ENCODE measurements around the gene PHOX2A.
A peak's percentile ranks its signal among the peaks of the same experiment; 100 is the strongest.
"Not testable (repeated sequence)": the region's sequence is repeated elsewhere in the genome, so short reads cannot be mapped to it uniquely, and the experiment has no call there.

PHOX2A gene

GRCh38 chr11:72244060-72244360 is at the start of gene PHOX2A:
Gene PHOX2A (minus strand): TSS chr11:72244176. CDS start chr11:72244004, 172 bp downstream.
- no peak for DNase-seq (ENCODE audit: low read depth)

- DNase-seq (ENCODE audit: low read depth) = no peak
Measured at GRCh38 chr11:72293391-72293790, 49.4 kb upstream of the PHOX2A start.

GRCh38 chr11:72292106-72292785 is 48.3 kb upstream of the PHOX2A start:
- DNase-seq (ENCODE audit: low read depth) = no peak

- DNase-seq (ENCODE audit: low read depth) = peak; percentile 58
Measured at GRCh38 chr11:72290741-72291140, 46.8 kb upstream of the PHOX2A start.

- DNase-seq (ENCODE audit: low read depth) = no peak
Measured at GRCh38 chr11:72287293-72287692, 43.3 kb upstream of the PHOX2A start.

- no peak for DNase-seq (ENCODE audit: low read depth)
Measured at GRCh38 chr11:72283947-72284346, 40.0 kb upstream of the PHOX2A start.

- DNase-seq (ENCODE audit: low read depth) = no peak
Measured at GRCh38 chr11:72280726-72281315, 36.8 kb upstream of the PHOX2A start.

GRCh38 chr11:72280037-72280436 is 36.1 kb upstream of the PHOX2A start:
- DNase-seq (ENCODE audit: low read depth) = no peak

GRCh38 chr11:72278905-72279304 is 34.9 kb upstream of the PHOX2A start:
- DNase-seq (ENCODE audit: low read depth) = peak; percentile 85

- DNase-seq (ENCODE audit: low read depth) = no peak
Measured at GRCh38 chr11:72274435-72274834, 30.5 kb upstream of the PHOX2A start.

GRCh38 chr11:72271980-72272379 is 28.0 kb upstream of the PHOX2A start:
- peak; percentile 33 for DNase-seq (ENCODE audit: low read depth)

- no peak for DNase-seq (ENCODE audit: low read depth)
Measured at GRCh38 chr11:72267956-72268617, 24.1 kb upstream of the PHOX2A start.

GRCh38 chr11:72266960-72267359 is 23.0 kb upstream of the PHOX2A start:
- DNase-seq (ENCODE audit: low read depth) = not testable (repeated sequence)

GRCh38 chr11:72265951-72266350 is 22.0 kb upstream of the PHOX2A start:
- no peak for DNase-seq (ENCODE audit: low read depth)

GRCh38 chr11:72263361-72263760 is 19.4 kb upstream of the PHOX2A start:
- peak; percentile 71 for DNase-seq (ENCODE audit: low read depth)

GRCh38 chr11:72260574-72260973 is 16.6 kb upstream of the PHOX2A start:
- DNase-seq (ENCODE audit: low read depth) = no peak

- DNase-seq (ENCODE audit: low read depth) = no peak
Measured at GRCh38 chr11:72259490-72259889, 15.5 kb upstream of the PHOX2A start.

- DNase-seq (ENCODE audit: low read depth) = no peak
Measured at GRCh38 chr11:72257570-72257969, 13.6 kb upstream of the PHOX2A start.

GRCh38 chr11:72254299-72254993 is 10.5 kb upstream of the PHOX2A start:
- no peak for DNase-seq (ENCODE audit: low read depth)

GRCh38 chr11:72253392-72253791 is 9.4 kb upstream of the PHOX2A start:
- no peak for DNase-seq (ENCODE audit: low read depth)

GRCh38 chr11:72251614-72252013 is 7.6 kb upstream of the PHOX2A start:
- DNase-seq (ENCODE audit: low read depth) = no peak

GRCh38 chr11:72250661-72251464 is 6.9 kb upstream of the PHOX2A start:
- DNase-seq (ENCODE audit: low read depth) = no peak

Measured in ELR (cell line).